Hematopoietic multipotent progenitor cell treated with erythropoietin and hydrocortisone succinate and interleukin-3 and kit ligand, for 15 days (in vitro differentiated cells): Measurements from ENCODE around the gene GBA2.

Experiments
- DNase-seq: peaks from one replicate; pipeline ENCODE4 v3.0.0-alpha.2; 2015; ENCODE audit warnings: low spot score

Gene GBA2

DNA sequence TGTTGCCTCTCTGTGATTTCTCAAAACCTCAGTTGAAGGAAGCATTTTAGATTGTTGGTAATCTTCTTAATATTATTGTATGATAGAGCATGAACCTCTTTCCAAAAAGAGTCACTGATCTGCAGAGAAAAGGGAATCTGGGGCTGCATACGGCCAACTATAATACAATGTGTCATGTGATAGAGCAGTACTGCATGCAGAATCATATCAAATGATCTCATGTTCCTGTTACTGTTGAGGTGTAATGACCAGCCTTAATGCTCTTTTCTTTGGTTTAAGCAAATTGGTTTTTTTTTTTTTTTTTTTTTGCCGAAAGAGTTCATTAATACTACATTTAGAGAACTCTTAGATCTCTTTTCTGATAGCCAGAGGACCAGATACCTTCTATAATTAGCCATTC lies 18.0 kb upstream of the GBA2 start:
- no peak for DNase-seq

DNA sequence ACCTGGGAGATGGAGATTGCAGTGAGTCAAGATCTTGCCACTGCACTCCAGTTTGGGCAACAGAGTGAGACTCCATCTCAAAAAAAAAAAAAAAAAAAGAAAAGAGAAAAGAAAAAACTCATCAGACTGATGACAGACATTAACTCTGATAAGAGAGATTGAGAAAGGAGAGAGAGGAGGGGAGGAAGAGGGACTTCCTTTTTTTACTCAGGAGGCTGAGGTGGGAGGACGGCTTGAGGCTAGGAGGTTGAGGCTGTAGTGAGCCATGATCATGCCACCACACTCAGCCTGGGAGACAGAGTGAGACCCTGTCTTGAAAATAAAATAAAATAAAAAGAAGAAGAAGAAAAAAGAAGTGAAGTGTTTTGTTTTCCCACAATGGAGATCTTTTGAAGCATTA lies 14.8 kb upstream of the GBA2 start:
- no peak for DNase-seq

DNA sequence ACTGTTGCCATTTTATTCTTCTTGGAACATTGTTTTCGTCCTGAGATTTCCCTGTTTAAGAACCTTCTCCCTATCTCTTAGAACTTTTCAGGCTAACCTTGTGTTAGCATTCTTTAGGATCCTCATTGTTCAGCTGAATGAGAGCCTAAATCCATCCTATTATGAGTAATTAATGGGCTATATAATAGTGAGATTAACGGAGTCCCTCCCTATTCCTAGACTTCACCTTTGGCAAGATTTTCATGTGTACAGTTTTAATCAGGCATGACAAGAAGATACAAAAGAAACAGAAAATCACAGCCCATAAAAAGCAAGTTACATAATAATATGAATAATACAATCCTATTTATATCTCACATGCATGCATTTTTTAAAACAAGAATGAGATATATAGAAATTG lies 14.2 kb upstream of the GBA2 start:
- DNase-seq, result no peak

DNA sequence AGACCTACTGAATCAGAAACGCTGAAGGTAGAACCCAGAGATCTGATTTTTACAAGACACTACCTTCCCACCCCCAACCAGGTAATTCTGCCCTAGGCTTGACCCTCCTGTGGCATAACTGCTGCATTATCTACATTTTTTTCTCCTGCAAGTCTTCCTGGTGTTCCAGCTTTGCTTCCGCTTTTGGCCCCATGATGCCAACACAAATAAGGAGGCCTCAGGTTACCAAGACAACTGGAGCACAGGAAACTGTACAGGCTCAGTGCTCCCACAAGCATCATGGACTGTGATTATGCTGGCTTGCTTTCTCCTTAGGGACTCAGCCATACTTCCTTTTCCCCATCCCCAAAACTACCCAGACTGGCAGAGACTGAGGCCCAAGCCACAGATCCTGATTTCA lies 11.6 kb upstream of the GBA2 start:
- DNase-seq, result no peak

DNA sequence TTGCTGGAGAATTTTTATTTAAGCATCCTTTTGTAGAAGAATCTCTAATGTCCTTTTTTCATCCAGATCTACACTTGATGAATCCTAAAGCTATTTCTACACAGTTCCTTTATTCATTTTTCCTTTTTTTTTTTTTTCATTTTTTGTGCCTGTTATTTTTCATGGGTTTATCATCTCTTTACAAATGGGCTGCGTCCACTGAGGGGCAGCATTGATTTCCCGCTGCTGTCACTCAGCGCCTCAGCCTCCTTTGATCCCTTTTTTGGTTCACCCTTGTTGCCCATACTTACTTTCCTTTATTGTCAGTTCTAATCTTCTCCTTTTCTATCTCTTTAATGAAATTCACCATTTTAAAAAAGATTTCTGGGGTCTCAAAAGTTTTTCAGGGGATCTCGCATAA lies 10.8 kb upstream of the GBA2 start:
- DNase-seq, result no peak

DNA sequence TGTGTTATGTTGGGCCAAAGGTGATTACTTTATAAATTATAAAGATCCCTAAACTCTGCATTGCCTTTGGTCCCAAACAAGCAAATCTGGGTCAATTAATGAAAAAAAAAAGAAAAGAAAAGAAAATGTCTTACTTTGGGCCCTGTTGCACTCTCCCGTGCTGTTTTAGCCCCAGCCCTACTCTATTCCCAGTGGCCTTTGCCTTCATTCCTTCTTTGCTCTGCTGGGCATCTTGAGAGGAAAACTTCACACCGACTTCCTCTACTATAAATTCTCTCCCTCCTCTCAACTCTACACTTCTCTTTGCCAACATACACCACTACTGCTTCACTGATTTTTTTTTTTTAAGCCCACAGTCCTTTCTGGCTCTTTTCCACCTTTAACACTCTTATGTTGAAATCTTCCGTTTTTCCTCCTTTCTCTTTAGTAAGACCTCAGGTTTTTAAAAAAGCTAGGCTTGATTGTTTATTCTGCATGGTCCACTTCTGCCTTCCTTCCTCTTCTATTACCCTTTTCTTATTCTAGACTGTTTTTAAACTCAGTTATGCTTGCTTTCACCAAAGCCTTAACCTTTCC lies 9.5 kb upstream of the GBA2 start:
- no peak for DNase-seq

DNA sequence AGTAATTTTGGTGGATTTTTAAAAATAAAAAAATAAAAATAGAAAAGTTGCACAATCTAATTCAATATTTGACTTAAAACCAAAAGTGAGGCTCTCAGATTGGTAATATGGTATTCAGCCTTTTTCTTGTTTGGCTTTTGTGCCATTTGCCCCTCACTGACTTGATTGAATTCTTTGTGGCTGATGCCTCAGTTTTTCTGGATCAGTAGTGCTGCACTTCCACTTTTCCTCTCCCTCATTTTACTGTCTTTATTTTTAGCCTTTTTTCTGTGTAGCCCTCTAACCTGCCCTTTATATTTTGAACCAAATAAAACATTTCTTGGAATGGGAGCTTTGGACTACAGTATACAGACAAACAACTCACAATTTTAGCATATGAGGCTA lies 8.9 kb upstream of the GBA2 start:
- no peak for DNase-seq

DNA sequence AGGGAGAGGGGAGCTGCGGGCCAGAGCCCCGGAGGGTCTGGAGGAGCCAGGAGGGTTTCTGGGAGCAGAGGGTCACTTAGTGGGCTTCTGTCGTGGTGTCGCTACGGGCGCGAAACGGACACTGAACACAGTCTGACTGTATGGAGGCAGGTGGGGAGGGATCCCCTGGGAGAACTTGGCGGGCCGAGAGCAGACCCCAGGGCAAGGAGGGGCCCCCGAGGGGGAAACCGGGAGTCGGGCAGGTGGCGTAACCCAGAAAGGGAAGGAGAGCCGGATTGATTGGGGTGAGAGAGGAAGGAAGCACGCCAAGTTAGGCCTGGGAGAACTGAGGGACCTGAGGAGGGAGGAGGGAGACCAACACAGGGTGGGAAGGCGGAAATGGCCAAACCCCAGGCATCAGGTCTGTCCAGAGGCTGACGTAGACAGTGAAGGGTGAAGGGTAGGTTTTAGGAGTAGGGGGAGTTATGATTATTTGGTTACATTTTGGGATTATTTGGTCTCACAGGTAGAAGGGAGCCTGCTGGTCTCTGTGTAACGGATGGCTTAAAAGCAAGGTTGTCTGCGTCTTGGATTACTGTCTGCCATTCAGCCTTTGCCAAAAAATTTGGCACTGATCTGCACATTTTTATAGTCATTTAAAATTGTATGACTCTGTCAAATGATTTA lies 8.3 kb upstream of the GBA2 start:
- DNase-seq, result no peak

DNA sequence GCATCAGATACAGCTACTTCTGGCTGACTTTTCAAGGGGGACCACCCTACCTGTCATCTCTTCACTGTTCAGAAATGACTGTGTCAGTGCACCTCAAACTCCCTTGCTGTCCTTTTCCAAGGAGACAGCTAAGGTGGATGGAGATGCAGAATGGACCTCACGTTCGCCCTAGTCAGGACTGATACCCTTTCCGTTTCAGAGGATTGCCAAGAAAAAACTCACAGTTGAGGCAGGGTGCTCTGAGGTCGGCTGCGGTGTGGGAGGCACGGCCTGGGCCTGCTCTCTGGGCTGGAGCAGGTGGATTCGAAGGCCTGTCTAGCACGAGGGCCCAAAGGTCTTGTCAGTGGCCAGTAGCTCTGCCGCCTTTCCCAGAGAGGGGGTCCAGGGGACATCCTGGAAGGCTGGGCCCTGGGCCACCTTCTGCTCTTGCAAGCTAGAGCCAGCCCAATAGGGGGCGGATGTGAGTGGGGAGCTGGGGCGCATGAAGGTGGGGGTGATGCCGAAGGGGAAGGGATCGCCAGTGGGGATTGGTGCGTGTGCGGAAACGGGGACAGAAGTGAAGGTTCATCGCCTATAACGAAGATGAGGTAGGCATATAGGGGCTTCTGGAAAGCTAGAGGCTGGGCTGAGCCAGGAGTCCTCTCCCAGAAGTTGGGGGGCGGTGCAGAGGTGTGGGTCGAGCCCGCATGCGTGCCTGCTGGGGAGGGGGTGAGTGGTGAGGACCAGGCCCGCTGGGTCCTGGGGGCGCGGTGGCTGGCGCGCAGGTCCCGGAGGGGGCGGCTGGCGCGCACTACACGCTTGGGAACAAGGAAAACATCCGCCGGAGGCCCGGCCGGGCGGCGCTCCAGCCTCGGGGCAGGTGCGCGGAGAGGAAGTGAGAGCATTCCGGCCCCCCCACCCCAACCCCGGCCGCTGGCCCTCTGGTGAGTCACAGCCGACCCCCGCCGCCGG lies 7.5 kb upstream of the GBA2 start:
- peak; percentile 59 for DNase-seq

DNA sequence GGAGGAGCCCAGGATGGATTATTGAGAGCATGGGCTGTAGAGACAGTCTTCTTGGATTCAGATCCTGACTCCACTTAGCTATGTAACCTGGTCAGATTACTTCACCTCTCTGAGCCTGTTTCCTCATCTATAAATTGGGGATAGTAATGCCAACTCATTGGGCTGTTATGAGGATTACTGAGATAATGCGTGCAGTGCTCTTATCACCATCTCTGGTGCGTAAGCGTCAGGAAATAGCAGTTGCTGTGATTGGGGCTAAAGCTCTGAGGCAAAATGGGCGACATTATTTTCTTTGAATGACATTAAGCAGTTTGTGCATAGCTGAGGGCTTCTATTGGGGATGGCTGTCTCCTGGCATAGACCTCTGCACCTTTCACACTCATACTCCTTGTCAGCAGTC lies 6.0 kb upstream of the GBA2 start:
- no peak for DNase-seq

DNA sequence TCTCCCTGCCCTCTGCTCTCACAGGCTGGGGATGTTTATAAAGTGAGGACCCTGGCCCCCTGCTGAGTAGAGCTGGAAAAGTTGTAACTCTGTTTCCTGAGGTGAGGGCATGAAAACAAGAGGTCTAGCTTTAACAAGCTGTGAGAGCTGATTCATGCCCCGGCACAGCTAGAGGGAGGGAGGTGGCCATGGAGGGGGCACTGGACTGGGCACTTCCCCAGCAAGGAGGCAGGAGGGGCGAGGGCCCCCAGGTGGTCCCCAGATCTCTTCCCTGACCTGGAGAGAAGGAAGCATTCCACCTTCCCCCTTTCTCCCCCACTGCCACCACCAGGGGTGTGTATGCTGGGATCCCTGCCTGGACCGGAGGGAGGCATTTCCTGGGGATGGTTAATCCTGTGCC lies 5.2 kb upstream of the GBA2 start, which contains the start of gene MSMP:
MSMP (minus strand) TSS at position 13 of the 400 bp plus-strand sequence. CDS start 147 bp downstream, outside the sequence.
- no peak for DNase-seq

DNA sequence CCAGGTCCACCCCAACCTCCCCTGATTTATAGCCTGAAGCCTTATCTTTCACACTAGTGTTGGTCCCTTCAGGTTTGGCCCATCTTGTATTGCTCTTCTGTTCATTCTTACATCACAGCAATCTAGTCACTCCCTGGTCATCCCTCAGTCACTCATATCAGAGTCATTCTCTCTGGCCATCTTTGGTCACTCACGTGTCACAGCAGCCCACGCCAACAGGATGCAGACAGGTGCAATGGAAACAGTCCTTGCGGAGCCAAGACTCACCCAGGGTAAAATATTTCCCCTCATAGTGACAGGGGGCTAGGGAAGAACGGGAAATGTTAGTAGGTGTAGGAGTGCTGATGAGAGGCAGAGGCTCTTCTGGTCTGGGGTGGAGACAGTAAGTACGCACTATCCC lies 4.4 kb upstream of the GBA2 start:
- DNase-seq, result no peak

DNA sequence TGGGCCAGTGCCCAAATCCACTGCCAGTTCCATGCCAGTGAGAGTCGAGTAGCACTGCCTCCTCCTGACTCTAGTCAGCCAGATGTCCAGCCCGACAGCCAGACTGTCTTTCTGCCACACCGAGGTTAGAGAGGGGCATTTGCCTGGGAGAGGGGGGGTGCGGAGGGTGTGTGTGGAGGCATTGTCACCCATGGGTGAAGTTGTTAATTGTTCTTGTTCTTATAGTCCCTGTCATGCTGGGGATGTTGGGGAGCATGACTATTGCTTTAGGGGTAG lies 1.2 kb upstream of the GBA2 start:
- DNase-seq, result no peak

DNA sequence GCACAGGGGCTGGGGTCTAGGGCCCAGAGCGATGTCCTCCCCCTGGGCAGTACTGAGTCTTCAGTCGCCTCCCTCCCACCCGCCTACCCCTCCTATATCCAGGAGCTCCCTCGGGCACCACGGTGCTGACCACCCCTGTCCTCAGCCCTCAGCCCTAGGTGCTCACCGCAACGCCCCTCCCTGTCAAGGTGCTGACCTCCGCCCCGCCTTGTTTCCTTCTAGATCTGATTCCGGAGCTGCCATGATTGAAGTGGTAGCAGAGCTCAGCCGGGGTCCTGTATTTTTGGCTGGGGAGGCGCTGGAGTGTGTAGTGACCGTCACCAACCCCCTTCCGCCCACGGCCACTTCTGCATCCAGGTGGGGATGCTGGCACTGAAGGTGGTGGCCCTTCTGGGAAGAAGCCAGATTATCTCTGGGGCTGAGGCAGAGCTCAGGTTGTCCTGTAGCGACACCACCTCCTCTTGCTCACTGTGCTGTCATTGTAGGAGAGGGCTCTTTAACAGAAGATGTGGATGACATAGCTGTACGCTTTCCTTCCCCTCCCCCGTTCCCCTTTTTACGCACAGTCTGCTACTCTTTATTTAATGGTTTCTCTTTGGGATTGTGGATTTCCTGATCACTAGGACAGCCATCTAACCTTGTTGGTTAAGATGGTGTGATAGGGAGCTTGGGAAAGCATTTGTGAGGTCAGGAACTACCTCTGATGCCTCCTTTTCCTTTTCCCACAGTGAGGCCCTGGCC lies 657 bp upstream of the GBA2 start:
- no peak for DNase-seq

DNA sequence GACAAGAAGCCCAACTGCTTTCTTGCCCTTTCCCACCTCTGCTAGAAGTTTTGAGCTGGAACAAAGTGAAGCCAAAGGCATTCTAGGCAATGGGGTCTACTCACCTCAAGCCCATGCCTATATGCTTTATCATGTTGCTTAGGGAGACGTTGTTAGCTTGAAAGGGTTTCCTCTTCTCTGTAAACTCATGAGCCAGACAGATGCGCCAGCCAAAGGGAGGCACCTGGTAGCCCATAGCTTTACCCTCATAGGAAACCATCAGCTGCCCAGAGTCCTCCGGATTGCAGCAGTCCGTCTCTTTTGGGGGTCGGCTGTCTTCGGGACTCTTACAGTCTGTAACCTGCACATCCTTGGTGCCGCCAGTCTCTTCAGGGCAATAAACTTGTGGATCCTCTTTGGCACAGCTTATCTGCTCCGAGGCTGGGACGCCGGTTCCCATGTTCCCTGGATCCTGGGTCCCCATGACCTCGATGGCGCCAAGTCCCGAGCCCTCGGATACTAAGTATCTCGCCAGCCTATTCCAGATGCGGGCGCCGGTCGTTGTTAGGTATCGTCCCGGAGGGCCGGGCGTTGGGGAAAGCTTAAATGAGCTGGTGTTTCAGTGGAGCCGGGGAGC lies 678 bp downstream of the GBA2 start:
- peak; percentile 22 for DNase-seq

DNA sequence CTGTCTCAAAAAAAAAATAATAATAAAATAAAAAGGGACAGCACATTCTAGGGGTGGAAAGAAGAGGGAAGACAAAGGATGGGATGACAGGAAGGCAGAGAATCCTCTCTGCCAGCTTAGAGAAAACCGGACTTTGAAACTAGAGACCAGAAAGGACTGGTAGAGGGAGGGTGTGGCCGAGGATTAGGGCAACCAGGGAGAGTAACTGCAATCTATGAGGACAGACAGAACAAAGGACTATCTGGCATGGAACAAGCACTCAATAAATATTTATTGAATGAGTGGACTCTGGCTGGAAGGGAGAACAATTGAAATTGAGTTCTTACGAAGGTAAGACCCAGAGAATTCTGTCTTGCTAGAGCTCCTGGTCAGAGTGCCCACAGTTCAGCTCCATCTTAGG lies 2.4 kb downstream of the GBA2 start:
- no peak for DNase-seq

DNA sequence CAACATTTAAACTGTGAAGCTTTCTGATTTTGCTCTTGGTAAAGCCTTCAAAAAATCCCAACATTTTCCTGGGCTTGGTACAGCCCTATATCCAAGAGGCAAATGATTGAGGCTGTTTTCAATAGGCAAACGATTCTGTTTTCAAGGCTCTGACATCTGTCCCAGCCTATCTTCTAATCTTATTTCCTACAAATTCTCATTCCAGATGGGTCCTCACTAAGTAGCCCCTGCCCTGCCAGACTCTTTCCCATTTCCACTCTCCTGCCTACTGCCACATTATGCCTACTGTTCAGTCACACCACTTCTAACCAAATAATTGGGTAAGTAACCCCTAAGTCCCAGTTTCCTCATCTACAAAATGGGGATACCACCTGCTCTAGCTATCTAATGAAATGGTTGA lies 3.5 kb downstream of the GBA2 start:
- no peak for DNase-seq

DNA sequence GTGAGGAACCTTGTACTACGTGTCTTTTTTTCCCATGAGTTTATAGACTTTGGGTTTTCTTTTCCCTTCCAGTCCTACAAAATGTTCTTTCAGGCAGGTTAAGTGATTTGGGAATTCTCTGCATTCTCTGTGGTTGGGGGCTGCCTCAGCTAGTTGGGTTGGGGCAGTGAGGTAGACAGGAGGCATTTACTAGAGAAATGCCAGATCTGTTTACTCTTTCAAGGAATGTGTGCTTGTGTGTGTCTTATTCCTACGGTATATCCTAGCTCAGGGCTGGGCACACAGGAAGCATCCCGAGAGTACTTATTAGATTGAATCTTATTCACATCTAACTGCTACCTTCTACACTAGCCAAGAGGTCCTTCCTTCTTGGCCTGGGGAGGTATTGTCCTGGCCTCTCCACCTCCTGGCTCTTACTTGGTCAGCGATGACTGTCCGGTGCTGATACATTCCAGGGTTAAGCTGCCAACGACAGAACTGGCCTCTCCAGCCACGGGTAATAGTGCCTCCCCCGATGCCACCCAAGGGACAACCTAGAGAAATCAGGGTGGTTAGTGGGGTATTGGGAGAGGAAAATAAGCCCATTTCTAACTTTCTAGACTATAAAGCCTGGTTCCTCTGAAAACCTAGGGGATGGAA lies 5.0 kb downstream of the GBA2 start:
- no peak for DNase-seq

DNA sequence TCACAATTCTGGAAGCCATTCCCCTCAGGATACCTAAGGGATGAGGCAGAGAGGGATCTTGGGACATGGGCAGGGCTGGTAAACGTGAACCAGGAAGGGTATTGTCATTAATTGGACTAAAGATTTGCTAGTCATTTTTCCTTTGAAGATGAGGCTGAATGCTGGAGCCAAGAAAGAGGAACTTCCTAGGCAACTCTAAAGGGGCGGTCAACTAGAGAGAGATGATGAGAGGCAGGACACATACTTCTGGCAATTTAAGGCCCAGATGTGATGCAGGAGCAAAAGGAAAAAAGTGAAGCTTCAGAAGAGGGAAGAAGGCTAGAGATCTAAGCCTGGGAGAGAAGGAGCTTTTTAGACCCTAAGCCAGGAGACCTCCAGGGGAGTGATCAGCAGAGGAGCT lies 5.6 kb downstream of the GBA2 start:
- DNase-seq, result no peak

DNA sequence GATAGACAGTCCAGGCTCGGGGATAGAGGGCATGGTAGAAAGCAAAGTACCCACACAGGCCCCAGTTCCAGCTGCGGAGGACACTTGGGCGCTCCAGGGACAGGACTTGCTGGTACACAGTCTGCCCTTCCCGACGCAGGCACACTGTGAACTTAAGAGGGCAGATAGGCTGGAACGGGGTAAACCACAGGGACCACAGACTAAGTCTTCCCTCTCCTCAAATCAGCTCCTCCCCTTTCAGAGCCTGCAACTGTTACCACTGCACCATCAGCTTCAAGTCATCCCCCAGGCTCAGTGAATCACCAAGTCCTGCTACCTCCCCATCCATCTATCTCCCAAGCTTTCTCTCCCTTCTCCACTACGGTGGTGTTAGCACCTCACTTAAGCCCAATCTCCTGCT lies 7.3 kb downstream of the GBA2 start:
- DNase-seq, result no peak

DNA sequence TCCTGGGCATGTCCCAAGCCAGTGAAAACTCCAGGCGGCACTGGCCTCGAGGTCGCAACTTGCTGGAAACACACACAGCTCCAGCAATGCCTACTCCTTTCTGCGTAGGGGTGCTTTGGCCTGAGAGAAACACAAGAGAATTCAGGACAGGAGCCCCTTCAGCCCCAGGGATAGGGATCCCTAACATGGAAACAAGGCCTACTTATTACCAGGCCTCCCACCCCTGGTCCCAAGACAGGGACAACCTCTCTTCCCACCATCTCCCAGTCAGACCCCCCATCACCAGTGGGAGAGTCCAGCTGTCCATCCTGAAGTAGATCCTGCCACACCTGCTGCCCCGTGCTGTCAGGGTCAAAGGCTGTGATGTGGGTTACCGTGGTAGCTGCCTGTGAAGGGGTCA lies 8.8 kb downstream of the GBA2 start:
- DNase-seq, result no peak

DNA sequence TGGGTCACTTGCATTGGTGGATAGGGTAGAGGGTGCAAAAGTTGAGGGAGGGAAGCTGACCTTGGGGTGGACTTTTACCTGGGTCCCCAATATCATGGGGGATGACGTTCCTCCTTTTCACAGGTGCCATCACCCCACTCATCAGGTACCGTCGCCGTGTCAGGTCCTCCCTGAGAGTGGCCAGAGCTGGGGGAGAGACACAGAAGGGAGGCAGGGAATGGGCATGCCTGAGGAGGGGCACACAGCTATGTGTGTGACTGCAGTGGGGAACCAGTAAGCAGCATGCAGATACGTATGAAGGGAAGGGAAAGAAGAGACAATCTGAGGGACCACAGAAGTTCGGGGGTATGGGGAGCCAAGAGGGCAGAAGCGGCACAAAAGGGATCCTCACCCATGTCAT lies 10.1 kb downstream of the GBA2 start:
- no peak for DNase-seq
